IMR-90 (cell line): ENCODE measurements around the gene NCAPG2. TPM values are rescaled to one million over a fixed set of nuclear protein-coding genes. Genes with fewer than 3 reads are reported as not detected.

ENCODE experiments used
- ATAC-seq: fragments of 200-7000 bp; cut with Tn5 transposase; 2 replicates; pipeline ENCODE4 v1.9.1; 2020; ENCODE audit warnings: low read depth, mild to moderate bottlenecking, moderate library complexity
- BruUV-seq: library from RNA; stranded (reverse); fragments of 400-500 nt; replicated peaks from 2 replicates; lab custom pipeline; 2021; lab: Mats Ljungman, UMichigan
- CTCF ChIA-PET: fragments of 300-600 bp; formaldehyde crosslinking; extraction: SDS; loops from one replicate; lab custom pipeline; 2021; ENCODE audit warnings: antibody characterized with exemption; lab: Yijun Ruan, JAX
- POLR2A ChIA-PET: fragments of 300-600 bp; sonication (Branson Sonifier 250); formaldehyde crosslinking; loops from one replicate; lab custom pipeline; 2022; ENCODE audit warnings: antibody characterized with exemption; ENCODE audit not compliant: unreplicated experiment; lab: Charles Lee
- DNase-seq: peaks from one replicate; pipeline ENCODE4 v3.0.0; 2013
- H2AFZ ChIP-seq: replicated peaks from 2 replicates; pipeline ENCODE3; 2013; ENCODE audit warnings: low read length, mild to moderate bottlenecking; ENCODE audit not compliant: poor library complexity
- H2AK5ac ChIP-seq: 2 replicates; pipeline ENCODE4 v1.6.1; 2013; ENCODE audit warnings: low read depth, low read length, inconsistent platforms
- H2AK9ac ChIP-seq: replicated peaks from 2 replicates; pipeline ENCODE3; 2013; ENCODE audit warnings: mild to moderate bottlenecking, low read depth, low read length, moderate library complexity; ENCODE audit not compliant: poor library complexity
- H2BK120ac ChIP-seq: 2 replicates; pipeline ENCODE4 v1.6.1; 2013; ENCODE audit warnings: low read depth, low read length, inconsistent platforms
- H2BK15ac ChIP-seq: 3 replicates; pipeline ENCODE4 v1.6.1; 2013; ENCODE audit warnings: low read depth, low read length, inconsistent platforms
- H2BK20ac ChIP-seq: 2 replicates; pipeline ENCODE4 v1.6.1; 2013; ENCODE audit warnings: low read depth, mild to moderate bottlenecking, inconsistent platforms, low read length, moderate library complexity
- H2BK5ac ChIP-seq: 2 replicates; pipeline ENCODE4 v1.6.1; 2013; ENCODE audit warnings: mild to moderate bottlenecking, low read depth, low read length, inconsistent platforms; ENCODE audit not compliant: poor library complexity, severe bottlenecking
- H3K14ac ChIP-seq: replicated peaks from 2 replicates; pipeline ENCODE4 v1.6.1; 2013; ENCODE audit warnings: low read depth, low read length, inconsistent platforms
- H3K18ac ChIP-seq: 2 replicates; pipeline ENCODE4 v1.6.1; 2013; ENCODE audit warnings: low read depth, low read length, control low read depth
- H3K23ac ChIP-seq: 2 replicates; pipeline ENCODE4 v1.6.1; 2013; ENCODE audit warnings: low read depth, low read length, inconsistent platforms
- H3K27ac ChIP-seq: 2 replicates; pipeline ENCODE4 v1.5.1; 2013; ENCODE audit warnings: mild to moderate bottlenecking, control low read depth, low read length; ENCODE audit not compliant: insufficient read depth
- H3K27me3 ChIP-seq: 2 replicates; pipeline ENCODE4 v1.6.1; 2013; ENCODE audit warnings: low read length; ENCODE audit not compliant: control insufficient read depth, insufficient read depth
- H3K36me3 ChIP-seq: 2 replicates; pipeline ENCODE4 v1.6.1; 2013; ENCODE audit warnings: low read length, mixed read lengths; ENCODE audit not compliant: control insufficient read depth, insufficient read depth
- H3K4ac ChIP-seq: 2 replicates; pipeline ENCODE4 v1.6.1; 2013; ENCODE audit warnings: low read depth, low read length, inconsistent platforms
- H3K4me1 ChIP-seq: 2 replicates; pipeline ENCODE4 v1.6.1; 2013; ENCODE audit warnings: low read length, mixed read lengths; ENCODE audit not compliant: control insufficient read depth, insufficient read depth
- H3K4me2 ChIP-seq: 2 replicates; pipeline ENCODE4 v1.6.1; 2013; ENCODE audit warnings: low read depth, mild to moderate bottlenecking, control low read depth, low read length, moderate library complexity
- H3K4me3 ChIP-seq: 2 replicates; pipeline ENCODE4 v1.5.1; 2013; ENCODE audit warnings: low read depth, mild to moderate bottlenecking, control low read depth, low read length, moderate library complexity; ENCODE audit not compliant: insufficient read depth
- H3K56ac ChIP-seq: 2 replicates; pipeline ENCODE4 v1.6.1; 2013; ENCODE audit warnings: low read length, inconsistent platforms; ENCODE audit not compliant: insufficient read depth; ENCODE audit errors: extremely low read depth
- H3K79me1 ChIP-seq, 2 experiments: 2 replicates each; pipeline ENCODE4 v1.6.1; 2013; ENCODE audit warnings: low read length in 2 of 2, inconsistent platforms in 1 of 2, low read depth in 1 of 2
- H3K9ac ChIP-seq: 2 replicates; pipeline ENCODE4 v1.6.1; 2013; ENCODE audit warnings: low read depth, low read length, control low read depth
- H3K9me1 ChIP-seq: 2 replicates; pipeline ENCODE4 v1.6.1; 2013; ENCODE audit warnings: low read length, inconsistent platforms; ENCODE audit not compliant: insufficient read depth
- H3K9me3 ChIP-seq: 2 replicates; pipeline ENCODE4 v1.6.1; 2013; ENCODE audit warnings: low read length; ENCODE audit not compliant: control insufficient read depth, insufficient read depth
- H4K20me1 ChIP-seq: 2 replicates; pipeline ENCODE4 v1.6.1; 2013; ENCODE audit warnings: low read length, inconsistent platforms; ENCODE audit not compliant: insufficient read depth
- H4K5ac ChIP-seq: 2 replicates; pipeline ENCODE4 v1.6.1; 2013; ENCODE audit warnings: mild to moderate bottlenecking, low read depth, low read length, control low read depth
- H4K8ac ChIP-seq, 2 experiments: 2 replicates each; pipeline ENCODE4 v1.6.1; 2013; ENCODE audit warnings: low read depth in 2 of 2, low read length in 2 of 2, control low read depth in 1 of 2, inconsistent platforms in 1 of 2
- H4K91ac ChIP-seq: 2 replicates; pipeline ENCODE4 v1.6.1; 2013; ENCODE audit warnings: low read depth, low read length, inconsistent platforms; ENCODE audit not compliant: insufficient read depth
- CEBPB ChIP-seq: IDR thresholded peaks from 2 replicates; pipeline ENCODE4 v1.6.1; 2012; ENCODE audit warnings: low read depth, low read length, improper control_type of control experiment
- CTCF ChIP-seq: conservative IDR thresholded peaks from 2 replicates; pipeline ENCODE4 v1.5.1; 2012; ENCODE audit warnings: mild to moderate bottlenecking, low read depth, low read length, improper control_type of control experiment
- ELK1 ChIP-seq: fragments of 150-350 bp; IDR thresholded peaks from 2 replicates; pipeline ENCODE4 v1.6.1; 2016; ENCODE audit warnings: low read depth, mild to moderate bottlenecking, low read length, moderate library complexity, borderline replicate concordance
- MAZ ChIP-seq: IDR thresholded peaks from 2 replicates; pipeline ENCODE4 v1.6.1; 2012; ENCODE audit warnings: low read depth, mild to moderate bottlenecking, low read length, improper control_type of control experiment, moderate library complexity, borderline replicate concordance
- RAD21 ChIP-seq: IDR thresholded peaks from 2 replicates; pipeline ENCODE4 v1.6.1; 2012; ENCODE audit warnings: low read length, improper control_type of control experiment
- WGBS, 2 experiments: methylation state at CpG; one replicate each; pipeline versions ENCODE4 v1.1.5 to v1.1.7; 2013; ENCODE audit warnings: missing lambda C conversion rate in 2 of 2; ENCODE audit not compliant: insufficient read length in 1 of 2; ENCODE audit errors: extremely low coverage in 2 of 2; 5-methylcytosine and 5-hydroxymethylcytosine counted together
- dilution Hi-C: fragments of 300-500 bp; cut with HindIII; formaldehyde crosslinking; loops from one replicate; pipeline ENCODE4 v1.14.3; 2018; ENCODE audit warnings: low sequenced_read_pairs; ENCODE audit not compliant: unreplicated experiment
- in situ Hi-C: fragments of 300-500 bp; cut with MboI; formaldehyde crosslinking; loops from 3 replicates; pipeline ENCODE4 v1.14.3; 2019; ENCODE audit warnings: low sequenced_read_pairs, inconsistent platforms, mixed read lengths
- intact Hi-C: fragments of 100-400 bp; cut with micrococcal nuclease; formaldehyde crosslinking; loops from 2 replicates; pipeline ENCODE4 v1.10.0; 2022
- polyA plus RNA-seq, 3 experiments: library from polyadenylated mRNA; depleted of rRNA; stranded (reverse); fragments of >200 nt; gene quantifications; 2 replicates each; pipeline ENCODE4 v1.2.3, GENCODE V29; 2012; ENCODE audit warnings: low replicate concordance in 1 of 3
- total RNA-seq: library from RNA; depleted of rRNA; stranded (reverse); fragments of >200 nt; gene quantifications from 2 replicates; pipeline ENCODE4 v1.2.3, GENCODE V29; 2012

Gene NCAPG2
- total and polyA plus RNA-seq, 2 of the 4 experiments (the other 2 are of a cell fraction), result 25.6 to 25.8 TPM

- Histone ChIP-seq H3K18ac (no peak overlapping the region), H2AK9ac (no peak overlapping the region), H2BK20ac (no peak overlapping the region), H3K9me1 (no peaks in the 10 kb centered on the region; the same call in 1 of the 2 replicates), H4K91ac (no peak overlapping the region), H3K4me2 (no peak overlapping the region), H3K9me3 (no peaks in the 10 kb centered on the region), H3K4me3 (no peak overlapping the region), H3K56ac (no peak overlapping the region), H4K5ac (no peak overlapping the region), H3K4ac (no peak overlapping the region), H2BK120ac (no peak overlapping the region), H3K14ac (no peak overlapping the region), H3K27ac (no peak overlapping the region), H2AFZ (no peak overlapping the region), H3K27me3 (no peaks in the 10 kb centered on the region), H4K20me1 (no peaks in the 10 kb centered on the region), H2AK5ac (no peak overlapping the region), H3K4me1 (no peaks in the 10 kb centered on the region), H2BK15ac (no peak overlapping the region), H3K79me1 (no peaks in the 10 kb centered on the region), H4K8ac (no peak overlapping the region), H3K9ac (no peak overlapping the region), H2BK5ac (no peak overlapping the region), H3K36me3 (no peaks in the 10 kb centered on the region), H3K23ac (no peak overlapping the region)
- ChIA-PET CTCF (no interaction called here), POLR2A (no interaction called here)
- no CpG with 5 or more reads among the region's 1 CpG for WGBS, 2 experiments
- intact Hi-C loops (no loop called here), dilution Hi-C loops (no loop called here), in situ Hi-C loops (no loop called here)
- BruUV-seq, result no TSS peak
- ATAC-seq (no peak), DNase-seq (no peak)
- no peak for TF ChIP-seq MAZ
- TF ChIP-seq RAD21, result no peak
- TF ChIP-seq CEBPB, result no peak
- no peak for TF ChIP-seq CTCF
- no peak for TF ChIP-seq ELK1
Observed at GRCh38 chr7:158601090-158601489, 103.5 kb downstream of the NCAPG2 start.
